GM23338 (cell line): ENCODE data around the gene GNAZ. TPM values are rescaled to one million over a fixed set of nuclear protein-coding genes. Genes with fewer than 3 reads are reported as not detected.
A peak's percentile ranks its signal among the peaks of the same experiment; 100 is the strongest.

Experiments
- ATAC-seq: fragments of 200-7000 bp; cut with Tn5 transposase; 3 replicates; pipeline ENCODE4 v1.9.1; 2020
- DNase-seq: peaks from one replicate; pipeline ENCODE4 v3.0.0-alpha.2; 2015; ENCODE audit warnings: low spot score
- H2AFZ ChIP-seq: fragments of 200-600 bp; sonication (generic); 2 replicates; pipeline ENCODE4 v1.8.0; 2016; ENCODE audit warnings: antibody characterized with exemption, mild to moderate bottlenecking, moderate library complexity
- H3F3A ChIP-seq: fragments of 200-600 bp; sonication (generic); replicated peaks from 2 replicates; pipeline ENCODE4 v1.8.0; 2017; ENCODE audit warnings: antibody characterized with exemption, mixed run types, low read depth
- H3K27ac ChIP-seq: fragments of 200-600 bp; sonication (generic); 2 replicates; pipeline ENCODE4 v1.6.1; 2016; ENCODE audit warnings: low read depth
- H3K27me3 ChIP-seq: fragments of 200-600 bp; sonication (generic); 2 replicates; pipeline ENCODE4 v1.8.0; 2016; ENCODE audit warnings: mild to moderate bottlenecking, mixed run types, moderate library complexity; ENCODE audit not compliant: insufficient read depth
- H3K36me3 ChIP-seq: fragments of 200-600 bp; sonication (generic); 2 replicates; pipeline ENCODE4 v1.8.0; 2016; ENCODE audit warnings: mild to moderate bottlenecking; ENCODE audit not compliant: insufficient read depth
- H3K4me1 ChIP-seq: fragments of 200-600 bp; sonication (generic); 2 replicates; pipeline ENCODE4 v1.8.0; 2016; ENCODE audit warnings: mild to moderate bottlenecking, moderate library complexity; ENCODE audit not compliant: insufficient read depth
- H3K4me2 ChIP-seq: fragments of 200-600 bp; sonication (generic); 2 replicates; pipeline ENCODE4 v1.7.1; 2017; ENCODE audit warnings: mixed run types
- H3K4me3 ChIP-seq: fragments of 200-600 bp; sonication (generic); 2 replicates; pipeline ENCODE4 v1.6.1; 2016; ENCODE audit warnings: mixed run types
- H3K79me2 ChIP-seq: fragments of 200-600 bp; sonication (generic); replicated peaks from 2 replicates; pipeline ENCODE4 v1.8.0; 2017; ENCODE audit warnings: mild to moderate bottlenecking; ENCODE audit not compliant: insufficient read depth
- H3K9me2 ChIP-seq: fragments of 200-600 bp; sonication (generic); 2 replicates; pipeline ENCODE4 v1.8.0; 2017; ENCODE audit not compliant: insufficient read depth
- H4K20me1 ChIP-seq: fragments of 200-600 bp; sonication (generic); replicated peaks from 2 replicates; pipeline ENCODE4 v1.8.0; 2017; ENCODE audit warnings: mild to moderate bottlenecking; ENCODE audit not compliant: insufficient read depth
- H3K27ac Mint-ChIP-seq: 2 replicates; pipeline ENCODE4 v1.8.0; 2020; ENCODE audit warnings: inconsistent platforms, mild to moderate bottlenecking, moderate library complexity, mixed read lengths
- H3K27me3 Mint-ChIP-seq: 3 replicates; pipeline ENCODE4 v1.8.0; 2022; ENCODE audit warnings: low read depth, mild to moderate bottlenecking, moderate library complexity, mixed read lengths, inconsistent platforms; ENCODE audit not compliant: insufficient read depth, poor library complexity
- H3K36me3 Mint-ChIP-seq: 3 replicates; pipeline ENCODE4 v1.8.0; 2021; ENCODE audit warnings: low read depth, mild to moderate bottlenecking, inconsistent platforms, moderate library complexity, mixed read lengths
- H3K4me1 Mint-ChIP-seq: 3 replicates; pipeline ENCODE4 v1.8.0; 2020; ENCODE audit warnings: mild to moderate bottlenecking, inconsistent platforms, mixed read lengths
- H3K4me3 Mint-ChIP-seq: 3 replicates; pipeline ENCODE4 v1.8.0; 2021; ENCODE audit warnings: moderate library complexity, mild to moderate bottlenecking, inconsistent platforms, mixed read lengths
- H3K9me3 Mint-ChIP-seq: 3 replicates; pipeline ENCODE4 v1.8.0; 2020; ENCODE audit warnings: moderate library complexity, mild to moderate bottlenecking, inconsistent platforms, mixed read lengths
- CREB1 ChIP-seq: fragments of 250-450 bp; sonication (Bioruptor Pico); IDR thresholded peaks from 2 replicates; pipeline ENCODE4 v1.5.0; 2020; ENCODE audit warnings: low read depth, mild to moderate bottlenecking, moderate library complexity
- CTCF ChIP-seq, 2 experiments: fragments of 200-600 bp in 1 of 2; sonication (generic) in 1 of 2; conservative IDR thresholded peaks; 2 replicates each; pipeline versions ENCODE4 v1.5.1 to v1.6.1; 2016 to 2017; ENCODE audit warnings: antibody characterized with exemption in 2 of 2, low read depth in 2 of 2, mild to moderate bottlenecking in 2 of 2, moderate library complexity in 1 of 2
- EZH2 ChIP-seq: fragments of 200-600 bp; sonication (generic); IDR thresholded peaks from one replicate; pipeline ENCODE4 v1.8.0; 2017; ENCODE audit warnings: antibody characterized with exemption, mild to moderate bottlenecking, low read depth; ENCODE audit not compliant: unreplicated experiment
- EZH2phosphoT487 ChIP-seq: fragments of 200-600 bp; sonication (generic); IDR thresholded peaks from one replicate; pipeline ENCODE4 v1.8.1; 2018; ENCODE audit warnings: antibody characterized with exemption; ENCODE audit not compliant: unreplicated experiment
- JUNB ChIP-seq: IDR thresholded peaks from one replicate; pipeline ENCODE4 v1.6.1; 2016; ENCODE audit warnings: antibody characterized with exemption; ENCODE audit not compliant: unreplicated experiment
- NANOG ChIP-seq: IDR thresholded peaks from 2 replicates; pipeline ENCODE4 v1.6.1; 2016; ENCODE audit warnings: antibody characterized with exemption, borderline replicate concordance
- POLR2AphosphoS5 ChIP-seq: IDR thresholded peaks from 2 replicates; pipeline ENCODE4 v1.6.1; 2016; ENCODE audit warnings: antibody characterized with exemption, low read depth
- STAT1 ChIP-seq: IDR thresholded peaks from one replicate; pipeline ENCODE4 v1.6.1; 2016; ENCODE audit warnings: antibody characterized with exemption; ENCODE audit not compliant: unreplicated experiment
- ZNF114 ChIP-seq: fragments of 250-450 bp; sonication (Bioruptor Pico); IDR thresholded peaks from 2 replicates; pipeline ENCODE4 v1.5.0; 2020; ENCODE audit warnings: mild to moderate bottlenecking, moderate library complexity
- ZNF331 ChIP-seq: fragments of 250-450 bp; sonication (Bioruptor Pico); IDR thresholded peaks from 2 replicates; pipeline ENCODE4 v1.5.0; 2020; ENCODE audit warnings: low read depth, mild to moderate bottlenecking, moderate library complexity
- polyA plus RNA-seq: library from polyadenylated mRNA; unstranded; fragments of >200 nt; fragmentation: Nextera tagmentation; extraction: Ambion mirVana; gene quantifications from 2 replicates; pipeline ENCODE4 v1.2.1, GENCODE V29; 2016
- total RNA-seq: library from RNA; depleted of rRNA; stranded (reverse); fragments of >200 nt; shearing (Covaris generic); gene quantifications from 2 replicates; pipeline ENCODE4 v1.2.3, GENCODE V29; 2014
- TF ChIP-seq, protein P1 (sequence below): IDR thresholded peaks from 2 replicates; pipeline ENCODE4 v1.6.1; 2016; ENCODE audit warnings: antibody characterized with exemption
- TF ChIP-seq, protein P2 (sequence below): fragments of 250-450 bp; sonication (Bioruptor Pico); IDR thresholded peaks from 2 replicates; pipeline ENCODE4 v1.5.0; 2020; ENCODE audit warnings: mild to moderate bottlenecking, moderate library complexity
- TF ChIP-seq, protein P3 (sequence below): IDR thresholded peaks from one replicate; pipeline ENCODE4 v1.6.1; 2018; ENCODE audit warnings: antibody characterized with exemption; ENCODE audit not compliant: unreplicated experiment

Gene GNAZ
- total and polyA plus RNA-seq, 2 experiments from 2014 or later, result 2.9 to 11.1 TPM

- no peaks in the 10 kb centered on the region for H3K9me2 ChIP-seq
- H3K4me1 Mint-ChIP-seq, result no peaks in the 10 kb centered on the region; the same call in 1 of the 3 replicates
- no peaks in the 10 kb centered on the region for H3K36me3 Mint-ChIP-seq
- peak; percentile 9 for DNase-seq
- H3K4me1 ChIP-seq, result no peaks in the 10 kb centered on the region
- H3K36me3 ChIP-seq, result no peaks in the 10 kb centered on the region
- no peaks in the 10 kb centered on the region for H4K20me1 ChIP-seq
- H3K27me3 Mint-ChIP-seq, result peaks cover 5% of the 10 kb centered on the region
- no peak overlapping the region for H3K27ac Mint-ChIP-seq
- peak; percentile 54 for ATAC-seq
- H2AFZ ChIP-seq, result no peak overlapping the region
- H3K4me3 ChIP-seq, result no peak overlapping the region
- 0 out of 2 replicates have a peak, but pooled peaks cover 5% of the 10 kb centered on the region for H3K27me3 ChIP-seq
- H3K4me2 ChIP-seq, result no peak overlapping the region
- H3K9me3 Mint-ChIP-seq, result peaks cover 6% of the 10 kb centered on the region; the same call in 2 of the 3 replicates
- H3K4me3 Mint-ChIP-seq, result no peak overlapping the region
- TF ChIP-seq POLR2AphosphoS5 (no peak), NANOG (no peak), JUNB (no peak), STAT1 (no peak), CREB1 (CRISPR knock-in tag) (no peak), EZH2phosphoT487 (no peak), CTCF (conservative IDR thresholded peaks at IDR 0.05; ENCODE audit: low read depth in 2 of 2) (no peak), EZH2 (no peak), ZNF114 (CRISPR knock-in tag) (no peak), ZNF331 (CRISPR knock-in tag) (no peak)
- TF ChIP-seq, protein P1, sequence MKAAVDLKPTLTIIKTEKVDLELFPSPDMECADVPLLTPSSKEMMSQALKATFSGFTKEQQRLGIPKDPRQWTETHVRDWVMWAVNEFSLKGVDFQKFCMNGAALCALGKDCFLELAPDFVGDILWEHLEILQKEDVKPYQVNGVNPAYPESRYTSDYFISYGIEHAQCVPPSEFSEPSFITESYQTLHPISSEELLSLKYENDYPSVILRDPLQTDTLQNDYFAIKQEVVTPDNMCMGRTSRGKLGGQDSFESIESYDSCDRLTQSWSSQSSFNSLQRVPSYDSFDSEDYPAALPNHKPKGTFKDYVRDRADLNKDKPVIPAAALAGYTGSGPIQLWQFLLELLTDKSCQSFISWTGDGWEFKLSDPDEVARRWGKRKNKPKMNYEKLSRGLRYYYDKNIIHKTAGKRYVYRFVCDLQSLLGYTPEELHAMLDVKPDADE, result no peak
- TF ChIP-seq, protein P2, sequence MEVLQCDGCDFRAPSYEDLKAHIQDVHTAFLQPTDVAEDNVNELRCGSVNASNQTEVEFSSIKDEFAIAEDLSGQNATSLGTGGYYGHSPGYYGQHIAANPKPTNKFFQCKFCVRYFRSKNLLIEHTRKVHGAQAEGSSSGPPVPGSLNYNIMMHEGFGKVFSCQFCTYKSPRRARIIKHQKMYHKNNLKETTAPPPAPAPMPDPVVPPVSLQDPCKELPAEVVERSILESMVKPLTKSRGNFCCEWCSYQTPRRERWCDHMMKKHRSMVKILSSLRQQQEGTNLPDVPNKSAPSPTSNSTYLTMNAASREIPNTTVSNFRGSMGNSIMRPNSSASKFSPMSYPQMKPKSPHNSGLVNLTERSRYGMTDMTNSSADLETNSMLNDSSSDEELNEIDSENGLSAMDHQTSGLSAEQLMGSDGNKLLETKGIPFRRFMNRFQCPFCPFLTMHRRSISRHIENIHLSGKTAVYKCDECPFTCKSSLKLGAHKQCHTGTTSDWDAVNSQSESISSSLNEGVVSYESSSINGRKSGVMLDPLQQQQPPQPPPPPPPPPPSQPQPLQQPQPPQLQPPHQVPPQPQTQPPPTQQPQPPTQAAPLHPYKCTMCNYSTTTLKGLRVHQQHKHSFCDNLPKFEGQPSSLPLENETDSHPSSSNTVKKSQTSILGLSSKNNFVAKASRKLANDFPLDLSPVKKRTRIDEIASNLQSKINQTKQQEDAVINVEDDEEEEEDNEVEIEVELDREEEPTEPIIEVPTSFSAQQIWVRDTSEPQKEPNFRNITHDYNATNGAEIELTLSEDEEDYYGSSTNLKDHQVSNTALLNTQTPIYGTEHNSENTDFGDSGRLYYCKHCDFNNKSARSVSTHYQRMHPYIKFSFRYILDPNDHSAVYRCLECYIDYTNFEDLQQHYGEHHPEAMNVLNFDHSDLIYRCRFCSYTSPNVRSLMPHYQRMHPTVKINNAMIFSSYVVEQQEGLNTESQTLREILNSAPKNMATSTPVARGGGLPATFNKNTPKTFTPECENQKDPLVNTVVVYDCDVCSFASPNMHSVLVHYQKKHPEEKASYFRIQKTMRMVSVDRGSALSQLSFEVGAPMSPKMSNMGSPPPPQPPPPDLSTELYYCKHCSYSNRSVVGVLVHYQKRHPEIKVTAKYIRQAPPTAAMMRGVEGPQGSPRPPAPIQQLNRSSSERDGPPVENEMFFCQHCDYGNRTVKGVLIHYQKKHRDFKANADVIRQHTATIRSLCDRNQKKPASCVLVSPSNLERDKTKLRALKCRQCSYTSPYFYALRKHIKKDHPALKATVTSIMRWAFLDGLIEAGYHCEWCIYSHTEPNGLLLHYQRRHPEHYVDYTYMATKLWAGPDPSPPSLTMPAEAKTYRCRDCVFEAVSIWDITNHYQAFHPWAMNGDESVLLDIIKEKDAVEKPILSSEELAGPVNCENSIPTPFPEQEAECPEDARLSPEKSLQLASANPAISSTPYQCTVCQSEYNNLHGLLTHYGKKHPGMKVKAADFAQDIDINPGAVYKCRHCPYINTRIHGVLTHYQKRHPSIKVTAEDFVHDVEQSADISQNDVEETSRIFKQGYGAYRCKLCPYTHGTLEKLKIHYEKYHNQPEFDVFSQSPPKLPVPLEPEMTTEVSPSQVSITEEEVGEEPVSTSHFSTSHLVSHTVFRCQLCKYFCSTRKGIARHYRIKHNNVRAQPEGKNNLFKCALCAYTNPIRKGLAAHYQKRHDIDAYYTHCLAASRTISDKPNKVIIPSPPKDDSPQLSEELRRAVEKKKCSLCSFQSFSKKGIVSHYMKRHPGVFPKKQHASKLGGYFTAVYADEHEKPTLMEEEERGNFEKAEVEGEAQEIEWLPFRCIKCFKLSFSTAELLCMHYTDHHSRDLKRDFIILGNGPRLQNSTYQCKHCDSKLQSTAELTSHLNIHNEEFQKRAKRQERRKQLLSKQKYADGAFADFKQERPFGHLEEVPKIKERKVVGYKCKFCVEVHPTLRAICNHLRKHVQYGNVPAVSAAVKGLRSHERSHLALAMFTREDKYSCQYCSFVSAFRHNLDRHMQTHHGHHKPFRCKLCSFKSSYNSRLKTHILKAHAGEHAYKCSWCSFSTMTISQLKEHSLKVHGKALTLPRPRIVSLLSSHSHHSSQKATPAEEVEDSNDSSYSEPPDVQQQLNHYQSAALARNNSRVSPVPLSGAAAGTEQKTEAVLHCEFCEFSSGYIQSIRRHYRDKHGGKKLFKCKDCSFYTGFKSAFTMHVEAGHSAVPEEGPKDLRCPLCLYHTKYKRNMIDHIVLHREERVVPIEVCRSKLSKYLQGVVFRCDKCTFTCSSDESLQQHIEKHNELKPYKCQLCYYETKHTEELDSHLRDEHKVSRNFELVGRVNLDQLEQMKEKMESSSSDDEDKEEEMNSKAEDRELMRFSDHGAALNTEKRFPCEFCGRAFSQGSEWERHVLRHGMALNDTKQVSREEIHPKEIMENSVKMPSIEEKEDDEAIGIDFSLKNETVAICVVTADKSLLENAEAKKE, result no peak
- TF ChIP-seq, protein P3, sequence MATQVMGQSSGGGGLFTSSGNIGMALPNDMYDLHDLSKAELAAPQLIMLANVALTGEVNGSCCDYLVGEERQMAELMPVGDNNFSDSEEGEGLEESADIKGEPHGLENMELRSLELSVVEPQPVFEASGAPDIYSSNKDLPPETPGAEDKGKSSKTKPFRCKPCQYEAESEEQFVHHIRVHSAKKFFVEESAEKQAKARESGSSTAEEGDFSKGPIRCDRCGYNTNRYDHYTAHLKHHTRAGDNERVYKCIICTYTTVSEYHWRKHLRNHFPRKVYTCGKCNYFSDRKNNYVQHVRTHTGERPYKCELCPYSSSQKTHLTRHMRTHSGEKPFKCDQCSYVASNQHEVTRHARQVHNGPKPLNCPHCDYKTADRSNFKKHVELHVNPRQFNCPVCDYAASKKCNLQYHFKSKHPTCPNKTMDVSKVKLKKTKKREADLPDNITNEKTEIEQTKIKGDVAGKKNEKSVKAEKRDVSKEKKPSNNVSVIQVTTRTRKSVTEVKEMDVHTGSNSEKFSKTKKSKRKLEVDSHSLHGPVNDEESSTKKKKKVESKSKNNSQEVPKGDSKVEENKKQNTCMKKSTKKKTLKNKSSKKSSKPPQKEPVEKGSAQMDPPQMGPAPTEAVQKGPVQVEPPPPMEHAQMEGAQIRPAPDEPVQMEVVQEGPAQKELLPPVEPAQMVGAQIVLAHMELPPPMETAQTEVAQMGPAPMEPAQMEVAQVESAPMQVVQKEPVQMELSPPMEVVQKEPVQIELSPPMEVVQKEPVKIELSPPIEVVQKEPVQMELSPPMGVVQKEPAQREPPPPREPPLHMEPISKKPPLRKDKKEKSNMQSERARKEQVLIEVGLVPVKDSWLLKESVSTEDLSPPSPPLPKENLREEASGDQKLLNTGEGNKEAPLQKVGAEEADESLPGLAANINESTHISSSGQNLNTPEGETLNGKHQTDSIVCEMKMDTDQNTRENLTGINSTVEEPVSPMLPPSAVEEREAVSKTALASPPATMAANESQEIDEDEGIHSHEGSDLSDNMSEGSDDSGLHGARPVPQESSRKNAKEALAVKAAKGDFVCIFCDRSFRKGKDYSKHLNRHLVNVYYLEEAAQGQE, result no peak
- no peaks in the 10 kb centered on the region for H3F3A ChIP-seq
- H3K79me2 ChIP-seq, result no peaks in the 10 kb centered on the region
- H3K27ac ChIP-seq, result no peak overlapping the region
Measured at GRCh38 chr22:23058063-23058462, 12.3 kb upstream of the GNAZ start.
